Endothelial cell of umbilical vein (primary cell): ENCODE data around the gene BCAP31.

Experiments
- CTCF ChIP-seq, 2 donors: IDR thresholded peaks; 1 replicate in 1 of 2; 2 replicates in 1 of 2; pipeline ENCODE4 v1.5.1; 2011; ENCODE audit warnings: low read length in 2 of 2, mild to moderate bottlenecking in 2 of 2, moderate library complexity in 2 of 2, control low read depth in 1 of 2, inconsistent platforms in 1 of 2, low read depth in 1 of 2; ENCODE audit not compliant: insufficient read depth in 1 of 2; ENCODE audit errors: extremely low read depth in 1 of 2
- EZH2 ChIP-seq: IDR thresholded peaks from 2 replicates; pipeline ENCODE4 v1.6.1; 2012; ENCODE audit warnings: borderline replicate concordance, low read depth, mild to moderate bottlenecking, moderate library complexity, low read length, inconsistent platforms; ENCODE audit not compliant: severe bottlenecking
- FOS ChIP-seq: IDR thresholded peaks from 2 replicates; pipeline ENCODE4 v1.6.1; 2011; ENCODE audit warnings: mild to moderate bottlenecking, low read length, moderate library complexity, borderline replicate concordance; ENCODE audit not compliant: insufficient read depth
- GATA2 ChIP-seq: IDR thresholded peaks from 2 replicates; pipeline ENCODE4 v1.7.0; 2011; ENCODE audit warnings: low read depth, mild to moderate bottlenecking, moderate library complexity, mixed read lengths, low read length; ENCODE audit not compliant: insufficient read length, insufficient read depth
- JUN ChIP-seq: IDR thresholded peaks from 2 replicates; pipeline ENCODE4 v1.6.1; 2011; ENCODE audit warnings: borderline replicate concordance, low read depth; ENCODE audit not compliant: insufficient read length, insufficient read depth
- MYC ChIP-seq: IDR thresholded peaks from one replicate; pipeline ENCODE4 v1.6.1; 2011; ENCODE audit warnings: mild to moderate bottlenecking, low read depth, low read length
- POLR2A ChIP-seq: IDR thresholded peaks from 2 replicates; pipeline ENCODE4 v1.6.1; 2012; ENCODE audit warnings: low read depth, mild to moderate bottlenecking, control low read depth, low read length
- POLR2AphosphoS5 ChIP-seq: IDR thresholded peaks from 2 replicates; pipeline ENCODE4 v1.6.1; 2012; ENCODE audit warnings: low read depth, mild to moderate bottlenecking, control low read depth, low read length, moderate library complexity; ENCODE audit not compliant: insufficient read depth
- TF ChIP-seq, protein P1 (sequence below): IDR thresholded peaks from 2 replicates; pipeline ENCODE4 v1.6.1; 2011; ENCODE audit not compliant: insufficient read depth, insufficient read length

DNA sequence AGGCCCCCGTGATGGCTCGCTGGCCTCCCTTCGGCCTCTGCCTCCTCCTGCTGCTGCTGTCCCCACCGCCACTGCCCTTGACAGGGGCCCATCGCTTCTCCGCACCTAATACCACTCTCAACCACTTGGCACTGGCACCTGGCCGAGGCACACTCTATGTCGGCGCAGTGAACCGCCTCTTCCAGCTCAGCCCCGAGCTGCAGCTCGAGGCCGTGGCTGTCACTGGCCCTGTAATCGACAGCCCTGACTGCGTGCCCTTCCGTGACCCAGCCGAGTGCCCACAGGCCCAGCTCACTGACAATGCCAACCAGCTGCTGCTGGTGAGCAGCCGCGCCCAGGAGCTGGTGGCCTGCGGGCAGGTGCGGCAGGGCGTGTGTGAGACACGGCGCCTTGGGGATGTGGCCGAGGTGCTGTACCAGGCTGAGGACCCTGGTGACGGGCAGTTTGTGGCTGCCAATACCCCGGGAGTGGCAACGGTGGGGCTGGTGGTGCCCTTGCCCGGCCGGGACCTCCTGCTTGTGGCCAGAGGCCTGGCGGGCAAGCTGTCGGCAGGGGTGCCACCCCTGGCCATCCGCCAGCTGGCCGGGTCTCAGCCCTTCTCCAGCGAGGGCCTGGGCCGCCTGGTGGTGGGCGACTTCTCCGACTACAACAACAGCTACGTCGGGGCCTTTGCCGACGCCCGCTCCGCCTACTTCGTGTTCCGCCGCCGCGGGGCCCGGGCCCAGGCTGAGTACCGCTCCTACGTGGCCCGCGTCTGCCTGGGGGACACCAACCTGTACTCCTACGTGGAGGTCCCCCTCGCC lies 42.9 kb upstream of the BCAP31 start:
- no peak for TF ChIP-seq CTCF (IDR thresholded peaks at IDR 0.05; ENCODE audit: extremely low read depth in 1 of 2, insufficient read depth in 1 of 2, low read depth in 1 of 2, low read length in 2 of 2)
- no peak for TF ChIP-seq JUN
- no peak for TF ChIP-seq POLR2AphosphoS5
- no peak for TF ChIP-seq EZH2
- TF ChIP-seq POLR2A, result no peak
- TF ChIP-seq, protein P1, sequence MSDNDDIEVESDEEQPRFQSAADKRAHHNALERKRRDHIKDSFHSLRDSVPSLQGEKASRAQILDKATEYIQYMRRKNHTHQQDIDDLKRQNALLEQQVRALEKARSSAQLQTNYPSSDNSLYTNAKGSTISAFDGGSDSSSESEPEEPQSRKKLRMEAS, result no peak
- no peak for TF ChIP-seq GATA2
- no peak for TF ChIP-seq MYC
- TF ChIP-seq FOS, result no peak
